NT2/D1 (cell line): ENCODE results near the gene PEX19.

Experiments
- SUZ12 ChIP-seq: IDR thresholded peaks from 2 replicates; pipeline ENCODE4 v1.6.1; 2011; ENCODE audit not compliant: insufficient read length, insufficient read depth; ENCODE audit errors: extremely low read depth
- YY1 ChIP-seq: IDR thresholded peaks from 2 replicates; pipeline ENCODE4 v1.6.1; 2011; ENCODE audit not compliant: insufficient read length, insufficient read depth
- ZNF274 ChIP-seq: IDR thresholded peaks from 2 replicates; pipeline ENCODE4 v1.6.1; 2011; ENCODE audit warnings: mild to moderate bottlenecking, low read depth, low read length

DNA sequence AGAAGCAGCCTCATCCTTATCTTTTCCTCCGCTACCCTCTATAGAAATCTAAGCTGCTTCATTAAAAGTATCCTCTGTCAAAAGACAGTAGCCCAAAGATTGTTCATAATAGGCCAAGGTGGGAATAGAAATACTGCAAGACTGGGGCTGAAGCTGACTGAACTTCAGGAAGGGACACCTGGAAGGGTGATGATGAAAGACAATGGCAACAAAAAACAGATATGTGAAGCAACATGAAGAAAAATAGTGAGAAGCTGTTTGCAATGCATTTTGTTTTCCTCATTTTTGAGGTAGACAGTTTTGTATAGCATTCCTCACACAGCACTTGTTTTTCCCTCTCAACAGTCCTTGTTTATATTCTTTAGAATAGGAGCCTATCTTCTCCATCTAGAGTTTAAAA, 39.5 kb downstream of the PEX19 start:
- no peak for TF ChIP-seq YY1
- no peak for TF ChIP-seq SUZ12
- TF ChIP-seq ZNF274: no peak
